ENCODE measurements around the gene SEC14L2. TPM values are rescaled to one million over a fixed set of nuclear protein-coding genes. Genes with fewer than 3 reads are reported as not detected.

SEC14L2 gene
- total RNA-seq, 1 experiment from 2014 or later: 8.4 TPM

GRCh38 chr22:30414525-30415047 lies 17.8 kb downstream of the SEC14L2 start:
- no peaks in the 10 kb centered on the region for H4K20me1 ChIP-seq (ENCODE audit: insufficient read depth, low read depth, low read length)
- H3K4me3 ChIP-seq (ENCODE audit: low read length): no peak overlapping the region
- no peak overlapping the region for H3K27ac ChIP-seq (ENCODE audit: low read length)
- no peaks in the 10 kb centered on the region for H3K79me2 ChIP-seq (ENCODE audit: low read length)
- no peak overlapping the region for H3K4me2 ChIP-seq (ENCODE audit: low read depth, low read length, poor library complexity, severe bottlenecking)
- H2AFZ ChIP-seq (ENCODE audit: low read length): no peak overlapping the region
- H3K27me3 ChIP-seq (ENCODE audit: low read length): no peaks in the 10 kb centered on the region
- H3K9me2 ChIP-seq (replicated peaks; ENCODE audit: insufficient read depth, low read length): no peaks in the 10 kb centered on the region
- H3K36me3 ChIP-seq (ENCODE audit: insufficient read depth, low read length): peaks cover 25% of the 10 kb centered on the region; the same call in 1 of the 2 replicates
- no peaks in the 10 kb centered on the region for H3K4me1 ChIP-seq (ENCODE audit: low read length)
- no peak for DNase-seq
- no peaks in the 10 kb centered on the region for H3K9me3 ChIP-seq (ENCODE audit: low read length)
- no peak overlapping the region for H3K9ac ChIP-seq (ENCODE audit: low read length)

GRCh38 chr22:30416403-30416802 lies 19.6 kb downstream of the SEC14L2 start:
- Histone ChIP-seq H3K4me3 (ENCODE audit: low read length) (no peak overlapping the region), H3K4me2 (ENCODE audit: low read depth, low read length, poor library complexity, severe bottlenecking) (no peak overlapping the region), H3K4me1 (ENCODE audit: low read length) (peaks cover 6% of the 10 kb centered on the region), H3K9me2 (replicated peaks; ENCODE audit: insufficient read depth, low read length) (no peaks in the 10 kb centered on the region), H3K9me3 (ENCODE audit: low read length) (no peaks in the 10 kb centered on the region), H4K20me1 (ENCODE audit: insufficient read depth, low read depth, low read length) (no peaks in the 10 kb centered on the region), H3K9ac (ENCODE audit: low read length) (no peak overlapping the region), H3K27me3 (ENCODE audit: low read length) (no peaks in the 10 kb centered on the region), H3K79me2 (ENCODE audit: low read length) (peaks cover 11% of the 10 kb centered on the region; the same call in 1 of the 2 replicates), H3K27ac (ENCODE audit: low read length) (no peak overlapping the region), H3K36me3 (ENCODE audit: insufficient read depth, low read length) (peaks cover 36% of the 10 kb centered on the region), H2AFZ (ENCODE audit: low read length) (no peak overlapping the region)
- no peak for DNase-seq

GRCh38 chr22:30416837-30417236 lies 20.0 kb downstream of the SEC14L2 start:
- H3K9me3 ChIP-seq (ENCODE audit: low read length): no peaks in the 10 kb centered on the region
- peaks cover 36% of the 10 kb centered on the region for H3K36me3 ChIP-seq (ENCODE audit: insufficient read depth, low read length)
- peaks cover 15% of the 10 kb centered on the region for H3K79me2 ChIP-seq (ENCODE audit: low read length)
- peaks cover 10% of the 10 kb centered on the region for H3K4me1 ChIP-seq (ENCODE audit: low read length)
- H3K4me2 ChIP-seq (ENCODE audit: low read depth, low read length, poor library complexity, severe bottlenecking): no peak overlapping the region
- H3K27me3 ChIP-seq (ENCODE audit: low read length): no peaks in the 10 kb centered on the region
- no peak overlapping the region for H3K9ac ChIP-seq (ENCODE audit: low read length)
- H3K27ac ChIP-seq (ENCODE audit: low read length): no peak overlapping the region
- DNase-seq: no peak
- H4K20me1 ChIP-seq (ENCODE audit: insufficient read depth, low read depth, low read length): no peaks in the 10 kb centered on the region
- H2AFZ ChIP-seq (ENCODE audit: low read length): no peak overlapping the region
- H3K9me2 ChIP-seq (replicated peaks; ENCODE audit: insufficient read depth, low read length): no peaks in the 10 kb centered on the region
- H3K4me3 ChIP-seq (ENCODE audit: low read length): no peak overlapping the region

GRCh38 chr22:30420347-30421125 lies 23.7 kb downstream of the SEC14L2 start:
- Histone ChIP-seq H2AFZ (ENCODE audit: low read length) (no peak overlapping the region), H3K4me1 (ENCODE audit: low read length) (peaks cover 32% of the 10 kb centered on the region), H3K9me3 (ENCODE audit: low read length) (no peaks in the 10 kb centered on the region), H3K27ac (ENCODE audit: low read length) (no peak overlapping the region), H4K20me1 (ENCODE audit: insufficient read depth, low read depth, low read length) (no peaks in the 10 kb centered on the region), H3K27me3 (ENCODE audit: low read length) (no peaks in the 10 kb centered on the region), H3K36me3 (ENCODE audit: insufficient read depth, low read length) (peaks cover 28% of the 10 kb centered on the region), H3K4me3 (ENCODE audit: low read length) (no peak overlapping the region), H3K4me2 (ENCODE audit: low read depth, low read length, poor library complexity, severe bottlenecking) (no peak overlapping the region), H3K9me2 (replicated peaks; ENCODE audit: insufficient read depth, low read length) (no peaks in the 10 kb centered on the region), H3K79me2 (ENCODE audit: low read length) (peaks cover 40% of the 10 kb centered on the region), H3K9ac (ENCODE audit: low read length) (0 out of 2 replicates have a peak overlapping the region, but pooled peaks have one; percentile 22)
- DNase-seq: no peak

- Histone ChIP-seq H3K27ac (ENCODE audit: low read length) (peak overlapping the region; percentile 86), H4K20me1 (ENCODE audit: insufficient read depth, low read depth, low read length) (no peaks in the 10 kb centered on the region), H3K9ac (ENCODE audit: low read length) (peak overlapping the region; percentile 82), H3K4me3 (ENCODE audit: low read length) (peak overlapping the region; percentile 76), H2AFZ (ENCODE audit: low read length) (no peak overlapping the region), H3K27me3 (ENCODE audit: low read length) (no peaks in the 10 kb centered on the region), H3K4me2 (ENCODE audit: low read depth, low read length, poor library complexity, severe bottlenecking) (peak overlapping the region; percentile 89), H3K9me3 (ENCODE audit: low read length) (no peaks in the 10 kb centered on the region), H3K79me2 (ENCODE audit: low read length) (peaks cover 53% of the 10 kb centered on the region), H3K9me2 (replicated peaks; ENCODE audit: insufficient read depth, low read length) (no peaks in the 10 kb centered on the region), H3K36me3 (ENCODE audit: insufficient read depth, low read length) (peaks cover 21% of the 10 kb centered on the region), H3K4me1 (ENCODE audit: low read length) (peaks cover 39% of the 10 kb centered on the region)
- DNase-seq: no peak
These were observed 25.1 kb downstream of the SEC14L2 start for GRCh38 chr22:30421695-30422480.

- Histone ChIP-seq H3K27me3 (ENCODE audit: low read length) (no peaks in the 10 kb centered on the region), H3K4me2 (ENCODE audit: low read depth, low read length, poor library complexity, severe bottlenecking) (peak overlapping the region; percentile 89), H3K79me2 (ENCODE audit: low read length) (peaks cover 59% of the 10 kb centered on the region), H3K27ac (ENCODE audit: low read length) (peak overlapping the region; percentile 86), H3K9ac (ENCODE audit: low read length) (peak overlapping the region; percentile 82), H3K4me1 (ENCODE audit: low read length) (peaks cover 44% of the 10 kb centered on the region), H3K36me3 (ENCODE audit: insufficient read depth, low read length) (peaks cover 26% of the 10 kb centered on the region), H3K9me2 (replicated peaks; ENCODE audit: insufficient read depth, low read length) (no peaks in the 10 kb centered on the region), H4K20me1 (ENCODE audit: insufficient read depth, low read depth, low read length) (no peaks in the 10 kb centered on the region), H3K4me3 (ENCODE audit: low read length) (peak overlapping the region; percentile 76), H3K9me3 (ENCODE audit: low read length) (no peaks in the 10 kb centered on the region), H2AFZ (ENCODE audit: low read length) (no peak overlapping the region)
- DNase-seq: peak; percentile 66
These were observed 25.9 kb downstream of the SEC14L2 start for GRCh38 chr22:30422481-30423300.

GRCh38 chr22:30423301-30423958 lies 26.6 kb downstream of the SEC14L2 start:
- no peaks in the 10 kb centered on the region for H3K27me3 ChIP-seq (ENCODE audit: low read length)
- no peaks in the 10 kb centered on the region for H3K9me2 ChIP-seq (replicated peaks; ENCODE audit: insufficient read depth, low read length)
- no peaks in the 10 kb centered on the region for H4K20me1 ChIP-seq (ENCODE audit: insufficient read depth, low read depth, low read length)
- DNase-seq: no peak
- no peak overlapping the region for H2AFZ ChIP-seq (ENCODE audit: low read length)
- H3K79me2 ChIP-seq (ENCODE audit: low read length): peaks cover 59% of the 10 kb centered on the region
- peaks cover 30% of the 10 kb centered on the region for H3K36me3 ChIP-seq (ENCODE audit: insufficient read depth, low read length)
- peak overlapping the region; percentile 76 for H3K4me3 ChIP-seq (ENCODE audit: low read length)
- H3K9ac ChIP-seq (ENCODE audit: low read length): peak overlapping the region; percentile 82
- peak overlapping the region; percentile 89 for H3K4me2 ChIP-seq (ENCODE audit: low read depth, low read length, poor library complexity, severe bottlenecking)
- H3K27ac ChIP-seq (ENCODE audit: low read length): peak overlapping the region; percentile 86
- H3K4me1 ChIP-seq (ENCODE audit: low read length): peaks cover 44% of the 10 kb centered on the region
- no peaks in the 10 kb centered on the region for H3K9me3 ChIP-seq (ENCODE audit: low read length)

Measured in Karpas-422 (cell line).